Gastroesophageal sphincter (tissue), 4 donors: ENCODE measurements around the gene MYH7. TPM values are rescaled to one million over a fixed set of nuclear protein-coding genes. Genes with fewer than 3 reads are reported as not detected.

ENCODE experiments used
- ATAC-seq: fragments of 150-250 bp; one replicate; pipeline ENCODE4 v1.9.1; 2016; ENCODE audit warnings: mild to moderate bottlenecking, moderate library complexity
- H3K27ac ChIP-seq, 4 donors: fragments of 200-600 bp; sonication (generic) in 3 of 4; 1 replicate in 3 of 4; 2 replicates in 1 of 4; pipeline ENCODE4 v1.5.1; 2016 to 2019
- H3K27me3 ChIP-seq: fragments of 200-600 bp; sonication (generic); one replicate; pipeline ENCODE4 v1.5.1; 2019
- H3K36me3 ChIP-seq, 2 donors: fragments of 200-600 bp; sonication (generic); one replicate each; pipeline ENCODE4 v1.5.1; 2019; ENCODE audit warnings: control low read depth in 1 of 2
- H3K4me1 ChIP-seq, 3 donors: fragments of 200-600 bp; sonication (generic); 1 replicate in 2 of 3; 2 replicates in 1 of 3; pipeline ENCODE4 v1.5.1; 2016 to 2019; ENCODE audit warnings: control low read depth in 2 of 3
- H3K4me3 ChIP-seq, 2 donors: fragments of 200-600 bp; sonication (generic); one replicate each; pipeline ENCODE4 v1.5.1; 2019; ENCODE audit warnings: mild to moderate bottlenecking in 1 of 2, moderate library complexity in 1 of 2
- H3K9me3 ChIP-seq, 3 donors: fragments of 200-600 bp; sonication (generic); one replicate each; pipeline ENCODE4 v1.5.1; 2017 to 2019; ENCODE audit warnings: control low read depth in 2 of 3
- CTCF ChIP-seq, 4 experiments: fragments of 200-600 bp in 2 of 4; fragments of 450-650 bp in 2 of 4; sonication (generic) in 1 of 4; IDR thresholded peaks; one replicate each; pipeline ENCODE4 v1.5.1; 2017 to 2019; ENCODE audit warnings: antibody characterized with exemption in 4 of 4, mild to moderate bottlenecking in 2 of 4, moderate library complexity in 2 of 4
- EP300 ChIP-seq: sonication (generic); formaldehyde crosslinking; IDR thresholded peaks from one replicate; pipeline ENCODE4 v1.6.1; 2017; ENCODE audit warnings: antibody characterized with exemption, mild to moderate bottlenecking
- POLR2A ChIP-seq, 2 donors: fragments of 450-650 bp; IDR thresholded peaks; one replicate each; pipeline ENCODE4 v1.6.1; 2017; ENCODE audit warnings: antibody characterized with exemption in 2 of 2, mild to moderate bottlenecking in 2 of 2, moderate library complexity in 1 of 2
- POLR2AphosphoS5 ChIP-seq: sonication (generic); formaldehyde crosslinking; IDR thresholded peaks from one replicate; pipeline ENCODE4 v1.6.1; 2017; ENCODE audit warnings: antibody characterized with exemption
- WGBS, 2 donors: methylation state at CpG; one replicate each; pipeline ENCODE4 v1.1.5; 2018; ENCODE audit warnings: low coverage in 1 of 2; 5-methylcytosine and 5-hydroxymethylcytosine counted together
- total RNA-seq, 4 donors: library from RNA; depleted of rRNA; stranded (reverse); fragments of >200 nt; gene quantifications; one replicate each; pipeline ENCODE4 v1.1.0, GENCODE V29; 2016

MYH7 gene
- total RNA-seq, 4 donors from 2014 or later = not detected

GRCh38 chr14:23409475-23409874 is 26.0 kb downstream of the MYH7 start:
- Histone ChIP-seq H3K4me1 (no peaks in the 10 kb centered on the region), H3K27ac (no peak overlapping the region), H3K36me3 (no peaks in the 10 kb centered on the region), H3K9me3 (no peaks in the 10 kb centered on the region), H3K27me3 (peaks cover 40% of the 10 kb centered on the region), H3K4me3 (no peak overlapping the region)
- TF ChIP-seq POLR2A (IDR thresholded peaks at IDR 0.05) = no peak
- TF ChIP-seq POLR2AphosphoS5 = no peak
- no peak for TF ChIP-seq CTCF (IDR thresholded peaks at IDR 0.05)
- no CpG with 5 or more reads among the region's 2 CpGs for WGBS, 2 donors
- no peak for ATAC-seq

DNA sequence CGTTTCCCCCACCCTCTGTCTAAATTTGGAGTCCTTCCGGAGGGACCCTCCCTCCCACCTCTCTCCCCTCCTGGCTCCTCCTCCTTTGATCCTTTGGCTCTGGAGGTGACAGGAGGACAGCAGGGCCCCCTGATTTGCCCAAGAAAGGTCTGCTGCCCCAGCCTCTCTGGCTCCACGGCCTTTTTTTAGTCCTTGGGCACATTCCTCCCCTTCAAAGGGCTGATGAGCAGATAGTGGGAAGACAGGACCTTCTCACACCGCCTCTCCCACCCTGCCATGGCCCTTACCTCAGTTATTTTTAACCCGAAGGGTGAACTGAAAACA is 27.2 kb downstream of the MYH7 start:
- WGBS, 2 donors = 43 to 50% methylated on average over 3 to 5 of the region's 5 CpGs
- Histone ChIP-seq H3K9me3 (no peaks in the 10 kb centered on the region), H3K4me1 (no peaks in the 10 kb centered on the region), H3K36me3 (no peaks in the 10 kb centered on the region), H3K27me3 (peaks cover 48% of the 10 kb centered on the region), H3K4me3 (no peak overlapping the region), H3K27ac (no peak overlapping the region)
- ATAC-seq = no peak
- TF ChIP-seq CTCF (IDR thresholded peaks at IDR 0.05) (no peak), POLR2AphosphoS5 (no peak), POLR2A (IDR thresholded peaks at IDR 0.05) (no peak), EP300 (no peak)

GRCh38 chr14:23407516-23408306 is 27.7 kb downstream of the MYH7 start, which contains the start of gene MYH6:
Gene MYH6 (minus strand): TSS chr14:23408273. CDS start chr14:23407223, 1,050 bp downstream.
- WGBS, 2 donors = 74 to 87% methylated on average over 4 to 13 of the region's 15 CpGs
- Histone ChIP-seq H3K9me3 (no peaks in the 10 kb centered on the region), H3K27ac (no peak within 1 kb of the TSS), H3K4me1 (no peaks in the 10 kb centered on the region), H3K36me3 (no peaks in the 10 kb centered on the region), H3K27me3 (peaks cover 53% of the 10 kb centered on the region), H3K4me3 (no peak within 1 kb of the TSS)
- TF ChIP-seq EP300 = no peak
- TF ChIP-seq POLR2AphosphoS5 = no peak
- TF ChIP-seq POLR2A (IDR thresholded peaks at IDR 0.05) = no peak
- TF ChIP-seq CTCF (IDR thresholded peaks at IDR 0.05) = no peak
- no peak for ATAC-seq

DNA sequence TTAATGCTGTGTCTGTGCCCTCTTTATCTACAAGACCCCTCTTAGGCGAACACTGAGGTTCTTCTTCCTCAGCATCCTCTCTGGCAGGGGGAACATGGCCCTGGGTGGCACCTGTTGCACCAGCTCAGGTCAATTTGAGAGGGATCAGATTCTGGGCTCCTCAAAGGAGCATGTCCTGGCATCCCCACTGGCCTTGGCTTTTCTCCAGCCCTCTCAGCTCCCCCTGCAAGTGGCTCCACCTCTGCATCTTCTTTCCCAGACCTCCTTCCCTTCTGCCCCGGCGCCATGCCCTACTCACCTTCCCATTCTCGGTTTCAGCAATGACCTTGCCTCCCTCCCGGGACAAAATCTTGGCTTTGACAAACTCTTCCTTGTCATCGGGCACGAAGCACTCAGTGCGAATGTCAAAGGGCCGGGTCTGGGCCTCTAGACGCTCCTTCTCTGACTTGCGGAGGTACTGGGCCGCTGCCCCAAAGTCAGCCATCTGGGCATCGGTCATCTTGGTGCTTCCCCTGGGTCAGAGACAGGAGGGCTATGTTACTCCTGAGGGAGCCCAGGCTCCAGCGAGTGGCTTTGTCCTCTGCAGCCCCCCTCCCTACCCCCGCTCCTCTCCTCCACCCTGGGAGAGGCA is 28.6 kb downstream of the MYH7 start:
- Histone ChIP-seq H3K9me3 (no peaks in the 10 kb centered on the region), H3K36me3 (no peaks in the 10 kb centered on the region), H3K4me3 (no peak overlapping the region), H3K27me3 (peaks cover 56% of the 10 kb centered on the region), H3K4me1 (no peaks in the 10 kb centered on the region), H3K27ac (no peak overlapping the region)
- TF ChIP-seq CTCF (IDR thresholded peaks at IDR 0.05) (no peak), POLR2AphosphoS5 (no peak), EP300 (no peak), POLR2A (IDR thresholded peaks at IDR 0.05) (no peak)
- 67 to 80% methylated on average over 5 to 10 of the region's 15 CpGs for WGBS, 2 donors
- no peak for ATAC-seq

DNA sequence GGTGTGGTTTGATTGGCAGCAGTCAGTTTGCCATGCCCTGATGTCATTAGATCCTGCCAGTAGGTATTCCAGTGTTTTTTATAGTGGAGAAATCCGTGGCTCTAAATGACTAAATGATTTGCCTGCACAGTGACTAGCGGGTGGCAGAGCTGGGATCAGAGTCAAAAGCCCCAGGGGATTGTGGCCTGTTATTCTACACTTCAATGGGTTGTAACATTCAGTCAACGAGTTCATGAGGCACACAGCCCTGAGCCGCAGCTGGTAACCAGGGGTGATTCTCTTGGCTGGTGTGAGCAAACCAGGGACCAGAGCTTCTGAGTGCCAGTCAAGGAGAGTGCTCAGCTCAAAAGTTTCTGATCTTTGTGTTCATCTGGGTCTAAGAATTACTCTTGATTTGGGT is 29.2 kb downstream of the MYH7 start:
- H3K27me3 ChIP-seq = peaks cover 56% of the 10 kb centered on the region
- ATAC-seq = no peak
- WGBS, 2 donors = 87% methylated on average over 2 of the region's 4 CpGs; no CpG with 5 or more reads in 1 of the 2 donors
- no peak overlapping the region for H3K4me3 ChIP-seq
- no peaks in the 10 kb centered on the region for H3K4me1 ChIP-seq
- H3K27ac ChIP-seq = no peak overlapping the region
- no peaks in the 10 kb centered on the region for H3K36me3 ChIP-seq
- H3K9me3 ChIP-seq = no peaks in the 10 kb centered on the region
- no peak for TF ChIP-seq POLR2AphosphoS5
- TF ChIP-seq POLR2A (IDR thresholded peaks at IDR 0.05) = no peak
- no peak for TF ChIP-seq EP300
- no peak for TF ChIP-seq CTCF (IDR thresholded peaks at IDR 0.05)
